Dermis microvascular lymphatic vessel endothelial cell (primary cell): Measurements from ENCODE around the gene NR5A2. TPM values are rescaled to one million over a fixed set of nuclear protein-coding genes. Genes with fewer than 3 reads are reported as not detected.

Experiments
- DNase-seq, 2 donors: peaks; one replicate each; pipeline versions ENCODE4 v3.0.0 to v3.0.0-alpha.2; 2010; ENCODE audit warnings: low read depth in 2 of 2
- total RNA-seq: library from RNA; depleted of rRNA; stranded (reverse); fragments of >200 nt; gene quantifications from 2 replicates; pipeline ENCODE4 v1.2.1, GENCODE V29; 2014

NR5A2 gene
- 2.5 and 4.9 TPM in 2 replicates for total RNA-seq

DNA sequence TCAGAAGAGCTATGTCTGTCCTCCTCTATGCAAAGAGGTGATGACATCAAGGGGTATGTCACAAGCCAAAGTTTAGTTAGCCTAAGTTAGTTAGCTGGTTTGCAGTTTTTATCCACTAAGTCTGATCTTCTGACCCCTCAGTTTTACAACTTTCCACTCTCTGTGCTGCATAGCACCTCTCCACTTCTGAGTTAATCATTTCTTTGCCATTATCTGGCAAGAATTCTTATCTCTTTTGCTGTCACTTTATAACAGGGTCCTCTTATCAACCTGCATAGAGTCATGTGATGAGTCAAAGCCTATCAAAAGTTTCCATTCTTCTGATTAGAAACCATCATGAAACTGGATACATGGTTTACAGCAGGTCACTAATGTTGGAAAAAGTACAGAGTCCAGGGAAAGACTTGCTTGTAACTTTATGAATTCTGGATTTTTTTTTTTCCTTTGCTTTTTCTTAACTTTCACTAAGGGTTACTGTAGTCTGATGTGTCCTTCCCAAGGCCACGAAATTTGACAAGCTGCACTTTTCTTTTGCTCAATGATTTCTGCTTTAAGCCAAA, at the start of gene NR5A2:
NR5A2 (plus strand) TSS at position 447 of the 560 bp plus-strand sequence. CDS start 138 bp downstream, outside the sequence.
- DNase-seq, result no peak

- peak in 1 of 2 donors; percentile 1 for DNase-seq
These were observed 49.0 kb upstream of the NR5A2 start for GRCh38 chr1:199978408-199978940.

DNA sequence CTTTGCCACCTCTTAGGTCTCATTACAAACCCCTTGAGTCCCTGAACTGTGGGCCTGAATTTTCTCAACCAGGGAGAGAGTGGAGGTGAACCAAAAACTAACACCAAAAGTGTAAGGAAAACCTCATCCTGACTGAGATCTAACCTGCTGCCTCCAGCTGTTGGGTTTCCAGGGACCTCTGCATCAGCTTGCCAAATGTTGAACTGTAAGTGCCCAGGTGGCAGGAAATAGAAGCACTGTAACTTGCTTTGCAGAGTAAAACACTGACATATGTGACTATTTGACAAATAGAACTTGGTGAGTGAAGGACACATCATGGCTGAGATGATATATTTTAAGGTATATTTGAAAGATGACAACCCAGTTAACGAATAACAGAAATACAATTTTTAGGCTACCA, 48.4 kb upstream of the NR5A2 start:
- no peak for DNase-seq

DNA sequence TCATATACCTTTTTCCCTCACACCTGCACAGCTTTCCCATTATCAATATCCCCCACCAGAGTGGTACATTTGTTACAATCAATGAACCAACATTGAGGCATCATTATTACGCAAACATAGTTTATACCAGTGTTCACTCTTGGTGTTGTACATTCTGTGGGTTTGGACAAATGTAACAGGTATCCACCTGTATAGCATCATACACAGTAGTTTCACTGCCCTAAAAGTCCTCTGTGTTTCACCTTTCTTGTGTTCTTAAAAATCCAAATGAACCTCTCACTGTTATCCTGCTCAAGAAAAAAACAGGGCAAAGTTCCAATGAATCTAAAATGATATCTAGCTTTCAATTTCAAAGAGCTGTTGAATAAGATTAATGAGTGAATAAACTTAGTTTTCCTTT, 45.9 kb upstream of the NR5A2 start:
- no peak for DNase-seq

DNA sequence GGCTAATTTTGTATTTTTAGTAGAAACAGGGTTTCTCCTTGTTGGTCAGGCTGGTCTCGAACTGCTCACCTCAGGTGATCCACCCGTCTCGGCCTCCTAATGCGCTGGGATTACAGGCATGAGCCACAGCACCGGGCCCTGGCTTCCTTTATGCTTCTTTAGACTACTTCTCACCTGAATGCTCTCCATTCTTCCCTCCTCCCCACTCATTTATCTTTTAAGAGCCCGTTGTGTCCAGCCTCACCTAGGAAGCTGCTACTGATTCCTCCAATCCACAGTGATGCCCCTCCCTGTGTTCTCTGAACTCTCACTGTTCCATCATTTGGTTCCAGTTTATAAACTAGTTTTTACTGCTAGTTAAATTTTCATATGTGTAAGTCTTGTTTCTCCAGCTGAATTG, 44.9 kb upstream of the NR5A2 start:
- no peak for DNase-seq

- DNase-seq, result no peak
These were observed 44.0 kb upstream of the NR5A2 start for GRCh38 chr1:199983531-199983930.

DNA sequence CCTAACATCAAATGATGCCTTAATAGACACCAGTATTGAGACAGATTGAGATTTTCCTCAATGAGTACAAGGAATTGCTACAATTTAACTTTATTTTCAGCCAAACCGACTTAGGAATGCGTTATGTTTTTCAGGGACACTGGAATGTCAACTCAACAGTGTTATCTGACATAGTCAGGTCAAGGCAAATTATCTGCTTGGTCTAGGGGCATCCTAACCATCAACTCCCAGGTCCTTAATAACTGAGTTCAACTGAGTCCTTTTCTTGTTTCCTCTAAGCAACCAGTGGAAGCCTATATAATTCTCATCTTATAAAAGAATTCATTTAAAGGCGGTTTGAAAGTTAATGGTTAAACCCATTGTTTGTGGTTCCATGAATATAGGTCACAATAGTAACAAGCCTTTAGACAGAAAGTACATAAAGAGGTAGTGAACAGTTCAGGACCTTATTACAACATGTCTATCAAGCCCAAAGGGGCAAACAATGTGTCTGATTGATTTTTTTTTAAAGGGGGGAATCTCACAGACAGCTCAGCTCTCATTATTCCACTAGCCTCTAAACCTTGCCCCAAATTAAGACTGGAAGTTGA, 32.3 kb upstream of the NR5A2 start:
- DNase-seq, result no peak

- no peak for DNase-seq
These were observed 22.3 kb upstream of the NR5A2 start for GRCh38 chr1:200005165-200005564.

GRCh38 chr1:200006711-200007110, 20.8 kb upstream of the NR5A2 start:
- no peak for DNase-seq

DNA sequence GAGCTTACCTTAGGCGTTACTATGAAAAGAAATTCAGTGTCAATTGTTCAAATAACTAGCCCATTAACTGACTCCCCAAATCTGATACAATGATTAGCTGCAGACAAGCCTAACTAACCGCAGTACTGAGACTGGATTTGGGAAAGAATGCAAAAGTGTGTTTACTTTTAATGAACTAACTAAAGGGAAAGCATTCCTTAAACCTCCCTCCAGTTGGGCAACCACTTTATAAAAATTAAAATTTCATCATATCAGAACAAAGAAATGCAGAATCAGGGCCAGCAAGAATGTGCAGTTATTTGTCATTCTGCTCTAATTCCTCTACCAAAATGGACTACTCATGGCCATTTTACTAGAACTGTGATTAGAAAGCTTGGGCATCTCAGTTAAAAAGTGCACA, 11.7 kb upstream of the NR5A2 start:
- DNase-seq, result no peak

DNA sequence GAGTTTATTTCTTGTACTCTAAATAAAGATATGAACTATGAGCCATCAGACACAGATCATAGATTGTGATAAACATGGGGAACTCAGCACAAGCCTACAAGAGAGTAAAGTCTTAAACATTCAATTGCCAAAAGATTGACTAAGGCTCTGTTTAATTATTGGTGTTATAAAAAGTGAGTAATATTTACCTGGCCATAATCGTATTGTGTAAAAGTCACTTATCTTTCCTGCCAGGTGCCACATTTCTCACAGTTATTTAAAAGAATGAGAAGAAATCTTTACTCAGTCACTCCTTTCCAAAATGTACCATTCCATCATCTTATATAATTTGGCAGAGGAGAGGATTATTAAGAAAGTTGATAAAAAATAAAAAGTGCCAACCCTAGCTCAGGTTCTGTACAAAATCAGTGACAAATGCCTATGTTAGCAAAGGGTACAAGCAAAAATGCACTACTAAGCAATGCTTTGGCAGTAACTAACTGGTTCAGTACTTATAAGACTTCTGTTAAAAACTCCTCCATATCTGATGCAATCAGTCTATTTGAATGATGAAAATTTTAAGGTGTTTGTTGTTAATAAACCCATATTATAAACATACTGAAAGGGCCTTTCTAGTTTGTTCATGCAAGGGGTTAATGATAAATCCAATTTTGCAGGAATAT, 5.8 kb upstream of the NR5A2 start:
- no peak for DNase-seq

GRCh38 chr1:200022239-200022804, 5.2 kb upstream of the NR5A2 start:
- no peak for DNase-seq

GRCh38 chr1:200028586-200029034, 1.1 kb downstream of the NR5A2 start:
- DNase-seq, result no peak

GRCh38 chr1:200029035-200029821, 1.7 kb downstream of the NR5A2 start:
- DNase-seq, result peak in 1 of 2 donors; percentile 45

GRCh38 chr1:200029822-200030152, 2.3 kb downstream of the NR5A2 start:
- DNase-seq, result no peak

DNA sequence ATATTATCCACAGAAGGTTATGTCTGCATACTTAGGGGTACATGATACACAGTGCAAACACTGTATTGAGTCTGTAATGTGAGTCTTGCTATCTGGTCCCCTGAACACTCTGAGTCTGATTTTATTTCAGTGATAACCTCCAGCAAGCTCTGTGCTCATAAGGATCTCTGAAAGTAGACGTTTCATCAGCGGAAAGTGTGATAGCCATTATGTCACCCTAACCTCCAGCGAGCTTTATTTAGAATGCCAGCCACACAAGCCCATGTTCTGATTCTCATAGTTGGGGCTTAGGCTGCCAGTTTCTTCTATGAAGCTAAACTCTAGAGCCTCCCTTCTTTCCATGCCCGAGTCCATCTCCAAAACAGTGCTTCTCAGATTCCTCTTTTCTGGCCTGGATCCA, 3.3 kb downstream of the NR5A2 start:
- DNase-seq, result no peak

DNA sequence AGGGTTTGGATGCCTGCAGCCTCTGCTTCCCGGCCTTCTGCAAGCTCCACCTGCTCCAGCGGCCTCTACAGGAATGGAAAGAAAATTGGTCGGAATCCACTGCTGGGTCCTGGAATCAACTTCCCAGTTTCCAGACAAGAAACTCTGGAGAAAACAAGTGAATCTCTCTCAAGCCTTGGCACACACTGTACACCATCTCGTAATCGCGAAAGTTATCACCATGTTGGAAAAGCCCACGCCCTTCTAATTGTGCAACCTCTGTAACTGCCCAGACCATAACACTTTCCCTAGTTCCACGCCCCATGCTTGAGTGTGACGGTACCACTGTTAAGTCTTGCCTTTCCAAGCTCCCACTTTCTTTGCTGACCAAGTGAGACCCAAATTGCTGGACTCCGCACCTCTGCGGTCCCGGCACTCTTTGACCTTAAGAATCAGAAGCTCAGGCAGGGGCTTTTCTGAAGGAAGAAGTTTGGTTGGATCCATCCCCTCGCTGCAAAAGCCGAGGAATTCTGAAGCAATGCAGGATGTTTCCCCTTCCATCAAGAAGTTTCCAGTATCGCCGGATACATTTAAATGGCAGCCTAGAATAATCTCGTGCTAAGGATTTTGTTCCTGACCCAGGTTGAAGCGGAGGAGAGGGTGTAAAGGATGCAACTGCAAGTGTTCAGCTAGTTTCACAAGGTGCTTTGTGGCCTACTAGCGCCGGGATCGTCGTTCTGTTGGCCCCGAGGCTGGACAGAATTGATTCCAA, 6.2 kb downstream of the NR5A2 start:
- DNase-seq, result no peak

DNA sequence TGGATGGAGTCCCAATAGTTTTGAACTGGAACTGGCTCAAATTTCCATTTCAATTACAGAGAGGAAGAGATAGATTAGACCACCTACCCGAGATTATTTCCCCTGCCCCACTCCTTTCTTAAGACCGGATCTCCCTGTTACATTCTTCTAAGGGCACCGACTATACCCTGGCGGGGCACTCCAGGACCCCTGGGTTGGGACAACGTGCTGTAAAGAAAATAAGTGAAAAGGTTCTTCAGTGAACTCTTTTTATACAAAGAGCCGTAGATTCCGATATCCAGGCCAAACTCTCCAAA, 6.7 kb downstream of the NR5A2 start:
- DNase-seq, result no peak

GRCh38 chr1:200034761-200035396, 7.4 kb downstream of the NR5A2 start:
- no peak for DNase-seq

DNA sequence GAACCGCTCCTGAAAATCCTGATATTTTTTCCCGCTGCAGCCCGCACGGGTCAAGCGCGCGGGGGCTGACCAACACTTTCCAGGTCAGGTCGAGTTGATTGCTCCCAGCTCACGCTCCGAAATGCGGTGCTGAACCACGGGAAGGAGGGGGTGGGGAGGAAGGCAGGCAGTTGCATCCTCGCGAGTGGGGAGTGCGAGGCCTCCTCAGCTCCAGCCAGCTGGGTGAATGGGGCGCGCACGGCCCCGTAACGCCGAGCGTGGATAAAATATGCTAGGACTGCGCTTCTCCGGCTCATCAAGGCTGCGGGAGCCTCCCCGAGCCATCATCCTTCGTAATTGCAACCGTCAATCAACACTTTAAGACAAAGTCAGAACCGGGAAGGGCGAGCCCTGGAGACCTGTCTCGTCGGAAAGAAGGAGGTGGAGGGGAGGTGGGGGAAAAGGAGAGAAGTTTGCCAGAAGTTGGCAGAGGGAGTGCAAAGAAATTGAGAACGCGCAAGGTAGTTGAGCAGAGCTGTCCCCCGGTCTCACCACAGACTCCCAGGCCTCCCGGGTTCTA, 8.0 kb downstream of the NR5A2 start:
- DNase-seq, result no peak
